ENCODE data around the gene SERPINA10. TPM values are rescaled to one million over a fixed set of nuclear protein-coding genes. Genes with fewer than 3 reads are reported as not detected.

Gene SERPINA10
- total and polyA plus RNA-seq, 2 of the 13 experiments (the other 11 are each of a cell fraction or from before 2014, with no cell fraction given): 20.1 to 20.2 TPM

GRCh38 chr14:94320243-94320642, 27.2 kb upstream of the SERPINA10 start (continued):
- TF ChIP-seq ZHX1 (CRISPR knock-in tag; IDR thresholded peaks at IDR 0.05; ENCODE audit: low read depth) (no peak), ATAD3A (CRISPR knock-in tag; IDR thresholded peaks at IDR 0.05) (no peak), NR0B2 (CRISPR knock-in tag; IDR thresholded peaks at IDR 0.05) (no peak), ZNF407 (CRISPR knock-in tag; IDR thresholded peaks at IDR 0.05; ENCODE audit: not compliant biosample characterization) (no peak), TBL1XR1 (IDR thresholded peaks at IDR 0.05; ENCODE audit: borderline replicate concordance, low read length, partially characterized antibody) (no peak), MLLT10 (CRISPR knock-in tag; IDR thresholded peaks at IDR 0.05) (no peak), ZNF333 (CRISPR knock-in tag; IDR thresholded peaks at IDR 0.05; ENCODE audit: borderline replicate concordance) (no peak), ZBTB46 (CRISPR knock-in tag; IDR thresholded peaks at IDR 0.05; ENCODE audit: borderline replicate concordance) (no peak), RORA (CRISPR knock-in tag; IDR thresholded peaks at IDR 0.05) (no peak), ZBED4 (CRISPR knock-in tag; IDR thresholded peaks at IDR 0.05; ENCODE audit: borderline replicate concordance) (no peak), ZFP36 (IDR thresholded peaks at IDR 0.05; ENCODE audit: borderline replicate concordance, low read depth, low read length, partially characterized antibody) (no peak)

All from HepG2 (cell line).